Fibroblast of pulmonary artery (primary cell): ENCODE results near the gene SKI.

ENCODE experiments used
- DNase-seq: peaks from one replicate; pipeline ENCODE4 v3.0.0-alpha.2; 2010; ENCODE audit warnings: low read depth
- H3K4me3 ChIP-seq: replicated peaks from 2 replicates; pipeline ENCODE4 v1.5.1; 2011; ENCODE audit warnings: low read depth, mild to moderate bottlenecking, control low read depth, low read length, moderate library complexity
- TF ChIP-seq, protein P1 (sequence below): IDR thresholded peaks from 2 replicates; pipeline ENCODE4 v1.5.1; 2011; ENCODE audit warnings: mild to moderate bottlenecking, control low read depth, low read length, inconsistent platforms; ENCODE audit errors: missing control alignments

The SKI gene

DNA sequence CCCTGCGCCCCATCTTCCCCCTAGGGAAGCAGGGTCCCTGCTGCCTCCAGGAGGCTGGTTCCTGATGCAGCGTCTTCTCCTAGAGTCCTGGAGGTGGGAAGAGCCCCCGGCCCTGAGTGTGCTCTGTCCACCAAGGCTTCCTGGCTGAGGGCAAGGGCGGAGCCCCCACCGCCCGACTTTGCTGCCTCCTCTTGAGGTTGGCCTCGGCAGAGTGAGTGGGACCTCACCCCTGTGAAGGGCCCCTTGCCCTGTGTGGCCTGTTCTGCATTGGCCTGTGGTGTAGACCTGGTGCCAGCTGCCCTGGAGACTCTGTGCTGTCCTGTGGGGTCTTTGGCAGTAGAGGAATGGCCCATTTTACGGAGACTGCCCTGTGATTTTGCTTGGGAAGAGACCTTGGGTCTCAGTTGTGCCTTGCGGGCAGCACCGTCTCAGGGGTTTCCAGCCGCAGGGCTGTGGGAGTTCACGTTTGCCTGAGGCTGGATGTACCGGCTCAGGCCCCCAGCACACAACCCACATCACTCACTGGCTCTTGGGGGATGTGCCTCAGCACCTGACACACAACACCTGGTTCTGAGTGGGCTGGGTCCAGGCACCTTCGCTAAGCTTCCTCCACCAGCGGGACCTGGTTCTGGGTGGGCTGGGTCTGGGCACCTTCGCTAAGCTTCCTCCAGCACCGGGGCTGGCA, 73.6 kb downstream of the SKI start:
- no peak overlapping the region for H3K4me3 ChIP-seq

DNA sequence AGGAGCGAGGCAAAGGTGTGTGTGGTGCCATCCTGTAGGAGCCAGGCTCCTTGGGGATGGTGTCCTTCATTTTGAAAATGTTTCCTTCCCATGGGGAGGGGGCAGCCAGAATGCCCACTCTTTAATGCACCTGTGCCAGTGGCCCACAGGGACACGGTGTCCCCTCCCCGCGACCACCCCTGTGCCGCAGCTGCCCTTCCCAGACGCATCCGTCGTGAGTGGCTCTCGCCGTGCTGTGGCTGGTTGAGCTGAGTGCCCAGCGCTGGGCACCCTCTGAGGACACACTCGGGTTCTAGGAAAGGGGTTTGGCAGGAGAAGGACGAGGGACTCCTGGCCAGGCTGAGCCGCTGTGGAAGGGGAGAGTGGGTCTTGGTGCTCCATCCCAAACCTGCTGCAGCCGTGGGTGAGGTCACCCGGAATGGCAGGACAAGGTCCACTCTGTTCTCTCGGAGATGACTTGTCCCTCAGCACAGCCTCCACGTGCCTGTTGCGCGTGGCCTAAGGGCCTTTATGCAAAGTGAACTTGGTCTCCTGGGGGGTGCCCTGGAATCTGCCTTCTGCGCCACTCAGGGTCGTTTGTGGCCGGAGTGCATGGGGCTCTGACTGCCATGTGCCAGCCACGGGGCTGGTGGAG, 74.3 kb downstream of the SKI start:
- no peak for DNase-seq
- H3K4me3 ChIP-seq = no peak overlapping the region
- TF ChIP-seq, protein P1, sequence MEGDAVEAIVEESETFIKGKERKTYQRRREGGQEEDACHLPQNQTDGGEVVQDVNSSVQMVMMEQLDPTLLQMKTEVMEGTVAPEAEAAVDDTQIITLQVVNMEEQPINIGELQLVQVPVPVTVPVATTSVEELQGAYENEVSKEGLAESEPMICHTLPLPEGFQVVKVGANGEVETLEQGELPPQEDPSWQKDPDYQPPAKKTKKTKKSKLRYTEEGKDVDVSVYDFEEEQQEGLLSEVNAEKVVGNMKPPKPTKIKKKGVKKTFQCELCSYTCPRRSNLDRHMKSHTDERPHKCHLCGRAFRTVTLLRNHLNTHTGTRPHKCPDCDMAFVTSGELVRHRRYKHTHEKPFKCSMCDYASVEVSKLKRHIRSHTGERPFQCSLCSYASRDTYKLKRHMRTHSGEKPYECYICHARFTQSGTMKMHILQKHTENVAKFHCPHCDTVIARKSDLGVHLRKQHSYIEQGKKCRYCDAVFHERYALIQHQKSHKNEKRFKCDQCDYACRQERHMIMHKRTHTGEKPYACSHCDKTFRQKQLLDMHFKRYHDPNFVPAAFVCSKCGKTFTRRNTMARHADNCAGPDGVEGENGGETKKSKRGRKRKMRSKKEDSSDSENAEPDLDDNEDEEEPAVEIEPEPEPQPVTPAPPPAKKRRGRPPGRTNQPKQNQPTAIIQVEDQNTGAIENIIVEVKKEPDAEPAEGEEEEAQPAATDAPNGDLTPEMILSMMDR = no peak

More for the DNA sequence above, 73.6 kb downstream of the SKI start:
- DNase-seq = no peak
- TF ChIP-seq, protein P1 = no peak

DNA sequence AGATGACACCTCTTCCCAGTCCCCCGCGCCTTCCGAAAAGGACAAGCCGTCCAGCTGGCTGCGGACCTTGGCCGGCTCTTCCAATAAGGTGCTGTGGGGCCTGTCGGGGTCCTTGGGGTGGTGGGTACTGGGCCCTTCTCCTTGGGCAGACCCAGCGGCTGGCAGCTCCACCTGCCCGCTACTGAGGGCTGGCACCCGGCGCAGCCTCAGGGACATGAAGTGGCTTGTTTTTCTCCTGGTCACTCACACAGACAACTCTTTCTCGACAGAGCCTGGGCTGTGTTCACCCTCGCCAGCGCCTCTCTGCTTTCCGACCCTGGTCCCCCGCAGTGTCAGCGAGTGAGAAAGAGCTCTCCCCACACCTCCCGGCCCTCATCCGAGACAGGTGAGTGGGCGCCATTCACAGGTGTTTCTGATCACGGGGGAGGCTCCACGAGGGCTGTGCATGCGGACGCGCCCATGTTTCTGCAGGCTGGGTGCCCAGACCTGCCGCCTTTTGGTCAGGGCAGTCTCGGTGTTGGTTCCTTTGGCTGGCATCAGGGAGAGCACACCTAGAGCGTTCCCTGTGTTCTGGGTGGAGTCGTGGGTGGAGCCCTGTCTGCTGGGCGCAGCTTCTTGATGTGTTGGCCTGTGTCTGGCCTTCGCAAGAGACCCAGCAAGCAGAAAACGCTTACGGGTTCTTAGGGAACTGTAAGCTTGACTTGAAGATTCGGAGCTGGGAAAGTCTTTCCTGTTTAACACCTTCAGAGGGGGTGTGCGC, 75.1 kb downstream of the SKI start:
- no peak overlapping the region for H3K4me3 ChIP-seq
- TF ChIP-seq, protein P1 = no peak
- no peak for DNase-seq

DNA sequence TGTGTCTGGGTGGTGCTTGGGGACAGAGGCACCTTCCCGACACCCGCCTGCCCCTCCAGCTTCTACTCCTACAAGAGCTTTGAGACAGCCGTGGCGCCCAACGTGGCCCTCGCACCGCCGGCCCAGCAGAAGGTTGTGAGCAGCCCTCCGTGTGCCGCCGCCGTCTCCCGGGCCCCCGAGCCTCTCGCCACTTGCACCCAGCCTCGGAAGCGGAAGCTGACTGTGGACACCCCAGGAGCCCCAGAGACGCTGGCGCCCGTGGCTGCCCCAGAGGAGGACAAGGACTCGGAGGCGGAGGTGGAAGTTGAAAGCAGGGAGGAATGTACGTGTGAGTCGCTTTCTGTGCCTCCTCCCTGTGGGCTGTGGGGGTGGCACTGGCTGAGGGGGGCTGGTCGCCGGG, 75.7 kb downstream of the SKI start:
- DNase-seq = no peak
- TF ChIP-seq, protein P1 = no peak
- H3K4me3 ChIP-seq = no peak overlapping the region

DNA sequence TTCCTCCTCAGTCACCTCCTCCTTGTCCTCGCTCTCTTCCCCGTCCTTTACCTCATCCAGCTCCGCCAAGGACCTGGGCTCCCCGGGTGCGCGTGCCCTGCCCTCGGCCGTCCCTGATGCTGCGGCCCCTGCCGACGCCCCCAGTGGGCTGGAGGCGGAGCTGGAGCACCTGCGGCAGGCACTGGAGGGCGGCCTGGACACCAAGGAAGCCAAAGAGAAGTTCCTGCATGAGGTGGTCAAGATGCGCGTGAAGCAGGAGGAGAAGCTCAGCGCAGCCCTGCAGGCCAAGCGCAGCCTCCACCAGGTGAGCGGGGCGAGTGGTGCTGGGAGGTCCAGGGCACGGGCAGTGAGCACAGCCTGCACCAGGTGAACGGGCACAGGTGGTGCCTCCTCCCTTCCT, 76.2 kb downstream of the SKI start:
- H3K4me3 ChIP-seq = no peak overlapping the region
- DNase-seq = no peak
- TF ChIP-seq, protein P1 = no peak

DNA sequence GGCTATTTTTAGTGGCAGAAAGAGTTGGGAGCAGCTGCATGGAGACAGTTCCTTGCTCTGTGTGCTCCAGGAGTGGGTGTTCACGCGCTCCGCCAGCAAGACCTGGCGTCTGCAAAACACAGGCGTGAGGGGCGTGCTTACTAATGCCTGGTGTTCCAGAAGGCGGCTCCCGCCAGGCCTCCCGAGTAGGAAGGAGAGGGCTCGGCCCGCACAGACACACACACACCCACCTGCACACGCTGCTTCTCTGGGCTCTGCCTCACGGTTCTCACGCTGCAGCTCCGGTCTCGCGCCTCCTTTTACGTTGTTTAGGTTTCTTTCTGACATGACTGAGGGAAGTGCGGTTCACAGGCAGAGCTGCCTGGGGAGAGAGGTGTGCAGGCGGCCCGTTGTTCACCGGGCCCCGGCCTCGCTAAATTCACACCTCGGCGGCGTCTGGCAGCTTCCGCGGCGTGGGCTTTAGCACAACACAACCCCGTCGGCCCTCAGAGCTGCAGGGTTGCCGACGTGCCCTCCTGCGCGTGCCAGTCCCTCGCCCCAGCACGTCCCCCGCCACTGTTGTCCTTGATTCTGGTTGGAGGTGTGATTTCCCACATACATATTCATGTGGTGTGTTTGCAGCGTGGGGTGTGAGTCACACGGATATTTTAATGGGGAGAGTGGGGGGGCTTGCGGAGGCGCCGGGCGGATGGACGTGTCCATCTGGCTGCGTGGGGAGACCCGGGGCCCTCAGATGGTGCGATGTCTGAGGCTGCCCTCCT, 77.0 kb downstream of the SKI start:
- H3K4me3 ChIP-seq = no peak overlapping the region
- TF ChIP-seq, protein P1 = no peak
- DNase-seq = no peak
